Colonic mucosa (tissue), 4 donors: ENCODE results near the gene HS3ST1. TPM values are rescaled to one million over a fixed set of nuclear protein-coding genes. Genes with fewer than 3 reads are reported as not detected.

Experiments
- DNase-seq: peaks from one replicate; pipeline ENCODE4 v3.0.0-alpha.2; 2020
- H3K27ac ChIP-seq: fragments of 200-600 bp; one replicate; pipeline ENCODE4 v1.8.0; 2021
- H3K27me3 ChIP-seq: fragments of 200-600 bp; one replicate; pipeline ENCODE4 v1.8.0; 2021
- H3K36me3 ChIP-seq: fragments of 200-600 bp; one replicate; pipeline ENCODE4 v1.8.0; 2021
- H3K4me1 ChIP-seq: fragments of 200-600 bp; one replicate; pipeline ENCODE4 v1.8.0; 2021; ENCODE audit warnings: mild to moderate bottlenecking
- H3K4me3 ChIP-seq: fragments of 200-600 bp; one replicate; pipeline ENCODE4 v1.8.0; 2021
- H3K9ac ChIP-seq, 2 donors: one replicate each; pipeline ENCODE4 v1.7.0; 2013; ENCODE audit warnings: control low read depth in 2 of 2, low read depth in 2 of 2, low read length in 2 of 2
- H3K9me3 ChIP-seq: fragments of 200-600 bp; one replicate; pipeline ENCODE4 v1.8.0; 2021
- intact Hi-C: fragments of 100-400 bp; cut with DNase I; formaldehyde crosslinking; loops from one replicate; pipeline ENCODE4 v1.14.1; 2022
- total RNA-seq, 2 donors: library from RNA; stranded (reverse); fragmentation: NEBNext Ultra II Directional in 1 of 2; extraction: Animal tissue kit (Norgen Biotek cat#: 25700) in 1 of 2; gene quantifications; one replicate each; pipeline ENCODE4 v1.2.1, GENCODE V29; 2021
- TF ChIP-seq, protein P1 (sequence below): fragments of 200-600 bp; IDR thresholded peaks from one replicate; pipeline ENCODE4 v1.8.0; 2022; ENCODE audit warnings: antibody characterized with exemption, mild to moderate bottlenecking
- donor health status: healthy.
- donor health status: DM: no; HTN: no; CAD: no.
- donor health status: DM: no; HTN: no; CAD: no.

Gene HS3ST1
- total RNA-seq, 2 donors from 2014 or later, result 6.6 to 7.6 TPM

DNA sequence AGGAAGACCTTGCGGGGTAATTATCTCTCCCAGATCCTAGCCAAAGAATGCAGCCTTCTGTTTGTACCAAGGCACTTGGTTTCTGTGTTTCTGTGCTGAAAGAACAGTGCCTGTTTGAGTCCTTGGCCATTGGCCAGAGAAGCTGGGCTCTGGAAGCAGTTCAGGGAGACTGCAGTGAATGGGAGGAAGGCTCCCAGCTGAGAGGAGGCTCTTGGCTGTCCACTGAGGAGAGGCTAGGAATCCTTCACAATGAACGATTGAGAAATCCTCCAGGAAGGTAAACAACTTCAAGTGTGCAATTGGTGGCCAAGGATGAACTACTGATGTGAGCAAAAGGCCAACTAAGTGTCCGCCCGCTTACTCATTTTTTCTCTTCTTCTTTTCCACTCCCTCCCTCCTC is 61.3 kb downstream of the HS3ST1 start:
- intact Hi-C loops, result no loop called here

DNA sequence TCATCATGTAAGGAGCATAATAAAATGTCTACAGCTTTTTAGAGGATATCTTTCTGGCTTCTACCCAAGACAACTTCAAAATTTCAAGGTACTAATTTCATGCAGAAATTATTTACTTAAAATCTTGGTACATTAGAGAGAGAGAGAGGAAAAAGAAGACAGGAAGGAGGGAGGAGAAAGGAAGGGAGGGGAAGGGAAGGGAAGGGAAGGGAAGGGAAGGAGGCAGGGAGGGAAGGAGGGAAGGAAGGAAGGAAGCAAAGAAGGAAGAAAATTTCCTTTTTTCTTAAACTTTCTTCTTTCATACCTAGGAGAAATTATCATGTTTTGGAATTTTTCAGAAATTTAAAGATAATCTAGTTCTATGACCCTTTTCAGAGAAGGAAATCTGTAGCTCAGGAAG is 61.8 kb downstream of the HS3ST1 start:
- H3K9ac ChIP-seq, result no peak overlapping the region
- no peaks in the 10 kb centered on the region for H3K27me3 ChIP-seq
- no peak overlapping the region for H3K27ac ChIP-seq
- no peaks in the 10 kb centered on the region for H3K36me3 ChIP-seq
- intact Hi-C loops, result no loop called here
- TF ChIP-seq, protein P1, sequence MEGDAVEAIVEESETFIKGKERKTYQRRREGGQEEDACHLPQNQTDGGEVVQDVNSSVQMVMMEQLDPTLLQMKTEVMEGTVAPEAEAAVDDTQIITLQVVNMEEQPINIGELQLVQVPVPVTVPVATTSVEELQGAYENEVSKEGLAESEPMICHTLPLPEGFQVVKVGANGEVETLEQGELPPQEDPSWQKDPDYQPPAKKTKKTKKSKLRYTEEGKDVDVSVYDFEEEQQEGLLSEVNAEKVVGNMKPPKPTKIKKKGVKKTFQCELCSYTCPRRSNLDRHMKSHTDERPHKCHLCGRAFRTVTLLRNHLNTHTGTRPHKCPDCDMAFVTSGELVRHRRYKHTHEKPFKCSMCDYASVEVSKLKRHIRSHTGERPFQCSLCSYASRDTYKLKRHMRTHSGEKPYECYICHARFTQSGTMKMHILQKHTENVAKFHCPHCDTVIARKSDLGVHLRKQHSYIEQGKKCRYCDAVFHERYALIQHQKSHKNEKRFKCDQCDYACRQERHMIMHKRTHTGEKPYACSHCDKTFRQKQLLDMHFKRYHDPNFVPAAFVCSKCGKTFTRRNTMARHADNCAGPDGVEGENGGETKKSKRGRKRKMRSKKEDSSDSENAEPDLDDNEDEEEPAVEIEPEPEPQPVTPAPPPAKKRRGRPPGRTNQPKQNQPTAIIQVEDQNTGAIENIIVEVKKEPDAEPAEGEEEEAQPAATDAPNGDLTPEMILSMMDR, result no peak
- no peak overlapping the region for H3K4me3 ChIP-seq
- H3K4me1 ChIP-seq, result no peaks in the 10 kb centered on the region
- DNase-seq, result no peak
- no peaks in the 10 kb centered on the region for H3K9me3 ChIP-seq

More for the DNA sequence above, 61.3 kb downstream of the HS3ST1 start:
- DNase-seq, result peak; percentile 19
- no peak overlapping the region for H3K9ac ChIP-seq
- H3K27ac ChIP-seq, result no peak overlapping the region
- no peaks in the 10 kb centered on the region for H3K36me3 ChIP-seq
- H3K9me3 ChIP-seq, result no peaks in the 10 kb centered on the region
- H3K4me1 ChIP-seq, result no peaks in the 10 kb centered on the region
- TF ChIP-seq, protein P1, result no peak
- H3K27me3 ChIP-seq, result no peaks in the 10 kb centered on the region
- no peak overlapping the region for H3K4me3 ChIP-seq

DNA sequence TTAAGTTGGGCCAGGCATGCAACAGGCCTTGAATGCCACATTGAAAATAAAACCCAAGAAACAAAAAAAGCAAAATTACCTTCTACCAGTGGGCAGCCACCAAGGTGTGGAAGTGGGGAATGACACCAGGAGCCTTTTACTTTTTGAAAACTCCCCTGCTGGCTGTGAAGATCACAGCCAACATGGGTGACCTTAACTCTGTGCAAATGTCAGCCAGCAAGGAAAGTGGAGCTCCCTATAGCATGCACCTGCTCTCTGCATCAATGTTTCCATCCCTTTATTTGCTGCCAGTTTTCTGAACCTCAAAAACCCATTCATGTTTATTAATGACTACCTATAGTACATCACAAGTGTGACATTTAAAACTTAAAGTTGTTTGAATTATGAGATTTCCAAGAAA is 63.7 kb downstream of the HS3ST1 start:
- Histone ChIP-seq H3K9me3 (no peaks in the 10 kb centered on the region), H3K4me3 (no peak overlapping the region), H3K27ac (no peak overlapping the region), H3K4me1 (no peaks in the 10 kb centered on the region), H3K9ac (no peak overlapping the region), H3K27me3 (no peaks in the 10 kb centered on the region), H3K36me3 (no peaks in the 10 kb centered on the region)
- DNase-seq, result no peak
- TF ChIP-seq, protein P1, result no peak
- intact Hi-C loops, result no loop called here

DNA sequence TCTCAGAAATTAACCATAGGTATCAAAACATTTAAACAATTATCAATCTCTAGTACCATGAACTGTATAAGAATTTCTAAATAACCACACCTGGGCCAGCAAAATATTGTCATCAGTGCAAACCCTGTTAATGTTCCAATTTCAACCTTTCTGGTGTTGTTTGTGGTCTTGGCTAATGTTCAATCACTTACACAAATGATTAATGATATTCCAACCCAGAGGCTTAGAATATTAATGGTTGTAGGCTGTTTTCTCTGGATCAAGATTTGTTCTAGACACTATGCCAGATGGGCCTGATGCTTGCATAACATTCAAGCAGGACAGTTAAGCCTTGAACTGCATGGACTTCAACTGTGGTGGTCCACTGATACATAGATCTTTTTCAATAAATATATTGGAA is 69.1 kb downstream of the HS3ST1 start:
- Histone ChIP-seq H3K27me3 (no peaks in the 10 kb centered on the region), H3K4me3 (no peak overlapping the region), H3K36me3 (no peaks in the 10 kb centered on the region), H3K27ac (no peak overlapping the region), H3K9ac (no peak overlapping the region), H3K4me1 (no peaks in the 10 kb centered on the region), H3K9me3 (no peaks in the 10 kb centered on the region)
- TF ChIP-seq, protein P1, result no peak
- no peak for DNase-seq
- intact Hi-C loops, result no loop called here

DNA sequence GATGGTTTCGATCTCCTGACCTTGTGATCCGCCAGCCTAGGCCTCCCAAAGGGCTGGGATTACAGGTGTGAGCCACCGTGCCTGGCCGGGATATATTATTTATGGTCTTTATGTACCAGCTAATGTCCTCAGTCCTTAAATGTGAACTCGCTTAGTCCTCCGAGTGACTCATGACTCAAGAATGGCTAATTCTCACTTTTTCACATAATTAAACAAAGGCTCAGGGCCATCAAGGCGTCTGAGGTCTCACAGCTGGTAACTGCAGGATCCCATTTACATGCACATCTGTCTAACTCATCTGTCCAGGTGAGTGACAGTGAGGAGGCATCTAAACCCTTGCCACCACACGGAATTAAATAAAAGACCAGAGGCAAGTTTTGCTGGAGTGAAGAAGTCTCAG is 73.5 kb downstream of the HS3ST1 start:
- no peak for DNase-seq
- H3K36me3 ChIP-seq, result no peaks in the 10 kb centered on the region
- intact Hi-C loops, result no loop called here
- H3K4me3 ChIP-seq, result no peak overlapping the region
- TF ChIP-seq, protein P1, result no peak
- no peaks in the 10 kb centered on the region for H3K4me1 ChIP-seq
- no peak overlapping the region for H3K9ac ChIP-seq
- H3K27me3 ChIP-seq, result no peaks in the 10 kb centered on the region
- H3K27ac ChIP-seq, result no peak overlapping the region
- no peaks in the 10 kb centered on the region for H3K9me3 ChIP-seq

DNA sequence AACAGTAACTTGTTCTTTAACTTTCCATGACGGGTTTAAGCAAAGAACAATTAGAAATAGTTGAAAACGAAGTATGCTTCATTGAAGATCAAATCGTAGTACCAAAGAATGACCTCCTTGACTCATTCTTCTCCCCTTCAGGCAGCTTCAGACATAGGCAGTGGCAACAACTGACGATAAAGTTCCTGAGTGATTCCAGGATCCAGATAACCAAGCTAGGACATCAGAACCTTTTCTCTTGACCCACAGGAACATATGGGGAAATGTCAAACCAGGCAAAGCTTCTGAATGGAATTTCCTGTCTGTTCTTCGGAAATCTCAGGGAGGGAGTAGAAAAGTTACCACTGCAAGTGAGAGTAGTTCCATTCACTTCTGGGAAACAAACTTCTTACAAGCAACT is 74.2 kb downstream of the HS3ST1 start:
- no peaks in the 10 kb centered on the region for H3K4me1 ChIP-seq
- no peak overlapping the region for H3K27ac ChIP-seq
- H3K9ac ChIP-seq, result no peak overlapping the region
- no peaks in the 10 kb centered on the region for H3K27me3 ChIP-seq
- H3K9me3 ChIP-seq, result no peaks in the 10 kb centered on the region
- no peak for DNase-seq
- H3K4me3 ChIP-seq, result no peak overlapping the region
- no peaks in the 10 kb centered on the region for H3K36me3 ChIP-seq
- TF ChIP-seq, protein P1, result no peak
- intact Hi-C loops, result no loop called here
